Sigmoid colon (tissue), 4 donors: ENCODE data around the gene BCL2L1.

Experiments used
- CTCF ChIP-seq, 4 experiments: fragments of 450-650 bp in 3 of 4; fragments of 200-600 bp in 1 of 4; IDR thresholded peaks; one replicate each; pipeline ENCODE4 v1.5.1; 2016 to 2019; ENCODE audit warnings: antibody characterized with exemption in 4 of 4, mild to moderate bottlenecking in 3 of 4, moderate library complexity in 2 of 4
- EP300 ChIP-seq, 4 donors: sonication (generic); formaldehyde crosslinking; IDR thresholded peaks; one replicate each; pipeline ENCODE4 v1.6.1; 2017; ENCODE audit warnings: antibody characterized with exemption in 4 of 4
- POLR2A ChIP-seq, 2 donors: fragments of 450-650 bp; IDR thresholded peaks; one replicate each; pipeline ENCODE4 v1.6.1; 2016; ENCODE audit warnings: antibody characterized with exemption in 2 of 2, mild to moderate bottlenecking in 2 of 2, moderate library complexity in 2 of 2
- POLR2AphosphoS5 ChIP-seq, 4 donors: sonication (generic); formaldehyde crosslinking; IDR thresholded peaks; one replicate each; pipeline ENCODE4 v1.6.1; 2017; ENCODE audit warnings: antibody characterized with exemption in 4 of 4

GRCh38 chr20:31698803-31699718, 23.6 kb downstream of the BCL2L1 start:
- no peak for TF ChIP-seq CTCF (IDR thresholded peaks at IDR 0.05)
- peak; percentile 45 to 88 (median 54) for TF ChIP-seq POLR2AphosphoS5 (IDR thresholded peaks at IDR 0.05)
- TF ChIP-seq POLR2A (IDR thresholded peaks at IDR 0.05): no peak
- peak in 2 of 4 donors; percentile 33 to 73 for TF ChIP-seq EP300 (IDR thresholded peaks at IDR 0.05)
